HEK293 (cell line): ENCODE data around the gene CCN2.

Experiments used
- CTCF ChIA-PET: fragments of 350-600 bp; formaldehyde crosslinking; extraction: SDS; loops from one replicate; lab custom pipeline; 2021; ENCODE audit warnings: antibody characterized with exemption; lab: Yijun Ruan, JAX
- POLR2A ChIA-PET: fragments of 300-600 bp; formaldehyde crosslinking; extraction: SDS; loops from one replicate; lab custom pipeline; 2020; ENCODE audit warnings: antibody characterized with exemption, inconsistent platforms; lab: Yijun Ruan, JAX
- H3K27ac ChIP-seq: fragments of 200-500 bp; sonication (Bioruptor generic); 2 replicates; pipeline ENCODE4 v1.5.1; 2014; ENCODE audit warnings: low read depth, low read length, control low read depth, inconsistent platforms; ENCODE audit errors: extremely low read depth
- H3K36me3 ChIP-seq, 2 experiments: fragments of 200-500 bp in 1 of 2; sonication (Bioruptor generic) in 1 of 2; 1 replicate in 1 of 2; 2 replicates in 1 of 2; pipeline ENCODE4 v1.5.1; 2014 to 2017; ENCODE audit warnings: inconsistent platforms in 2 of 2, low read length in 2 of 2; ENCODE audit not compliant: control insufficient read depth in 2 of 2, insufficient read depth in 1 of 2
- H3K4me1 ChIP-seq: fragments of 200-500 bp; sonication (Bioruptor generic); 2 replicates; pipeline ENCODE4 v1.5.1; 2014; ENCODE audit warnings: mild to moderate bottlenecking, low read length, inconsistent platforms; ENCODE audit not compliant: control insufficient read depth, insufficient read depth
- H3K4me3 ChIP-seq: 2 replicates; pipeline ENCODE4 v1.5.1; 2011; ENCODE audit warnings: low read depth, mild to moderate bottlenecking, control low read depth, low read length, moderate library complexity
- H3K9me3 ChIP-seq: fragments of 200-500 bp; sonication (Bioruptor generic); 2 replicates; pipeline ENCODE4 v1.5.1; 2014; ENCODE audit warnings: low read depth, low read length, inconsistent platforms; ENCODE audit not compliant: control insufficient read depth, insufficient read depth
- GLIS2 ChIP-seq: fragments of 450-650 bp; formaldehyde crosslinking; IDR thresholded peaks from 2 replicates; pipeline ENCODE4 v1.5.1; 2016; ENCODE audit warnings: missing biosample characterization, missing genetic modification characterization
- HOXC10 ChIP-seq: sonication (generic); formaldehyde crosslinking; IDR thresholded peaks from 2 replicates; pipeline ENCODE4 v1.8.1; 2023; ENCODE audit warnings: mild to moderate bottlenecking, missing genetic modification reagents
- OVOL3 ChIP-seq: fragments of 450-650 bp; formaldehyde crosslinking; IDR thresholded peaks from 2 replicates; pipeline ENCODE4 v1.5.1; 2016; ENCODE audit warnings: missing biosample characterization, missing genetic modification characterization
- SCRT2 ChIP-seq: fragments of 450-650 bp; formaldehyde crosslinking; IDR thresholded peaks from 2 replicates; pipeline ENCODE4 v1.5.1; 2016; ENCODE audit warnings: missing biosample characterization, missing genetic modification characterization
- ZBTB20 ChIP-seq: fragments of 450-650 bp; formaldehyde crosslinking; IDR thresholded peaks from 2 replicates; pipeline ENCODE4 v1.5.1; 2016; ENCODE audit warnings: missing biosample characterization, missing genetic modification characterization
- ZBTB21 ChIP-seq: fragments of 450-650 bp; formaldehyde crosslinking; IDR thresholded peaks from 2 replicates; pipeline ENCODE4 v1.5.1; 2017; ENCODE audit warnings: missing biosample characterization, missing genetic modification characterization
- ZBTB49 ChIP-seq: fragments of 450-650 bp; formaldehyde crosslinking; IDR thresholded peaks from 2 replicates; pipeline ENCODE4 v1.5.1; 2016; ENCODE audit warnings: missing biosample characterization, missing genetic modification characterization, low read depth
- ZEB2 ChIP-seq: fragments of 450-650 bp; formaldehyde crosslinking; IDR thresholded peaks from 2 replicates; pipeline ENCODE4 v1.5.1; 2016; ENCODE audit warnings: missing biosample characterization, missing genetic modification characterization
- ZNF112 ChIP-seq: fragments of 450-650 bp; formaldehyde crosslinking; IDR thresholded peaks from 2 replicates; pipeline ENCODE4 v1.5.0; 2017; ENCODE audit warnings: missing biosample characterization, missing genetic modification characterization
- ZNF132 ChIP-seq: fragments of 450-650 bp; formaldehyde crosslinking; IDR thresholded peaks from 2 replicates; pipeline ENCODE4 v1.5.1; 2017; ENCODE audit warnings: missing biosample characterization, missing genetic modification characterization, borderline replicate concordance
- ZNF18 ChIP-seq: fragments of 450-650 bp; formaldehyde crosslinking; IDR thresholded peaks from 2 replicates; pipeline ENCODE4 v1.5.1; 2016; ENCODE audit warnings: missing biosample characterization, missing genetic modification characterization
- ZNF248 ChIP-seq: fragments of 450-650 bp; formaldehyde crosslinking; IDR thresholded peaks from 2 replicates; pipeline ENCODE4 v1.5.1; 2017; ENCODE audit warnings: missing biosample characterization, missing genetic modification characterization
- ZNF416 ChIP-seq: fragments of 450-650 bp; formaldehyde crosslinking; IDR thresholded peaks from 2 replicates; pipeline ENCODE4 v1.5.1; 2016; ENCODE audit warnings: missing biosample characterization, missing genetic modification characterization
- ZNF426 ChIP-seq: fragments of 450-650 bp; formaldehyde crosslinking; IDR thresholded peaks from 2 replicates; pipeline ENCODE4 v1.5.1; 2017; ENCODE audit warnings: missing biosample characterization, missing genetic modification characterization, mild to moderate bottlenecking, inconsistent platforms, moderate library complexity
- ZNF449 ChIP-seq: fragments of 450-650 bp; formaldehyde crosslinking; IDR thresholded peaks from 2 replicates; pipeline ENCODE4 v1.5.1; 2017; ENCODE audit warnings: missing biosample characterization, mild to moderate bottlenecking, missing genetic modification characterization, moderate library complexity
- ZNF600 ChIP-seq: fragments of 450-650 bp; formaldehyde crosslinking; IDR thresholded peaks from 2 replicates; pipeline ENCODE4 v1.5.1; 2016; ENCODE audit warnings: missing biosample characterization, missing genetic modification characterization
- ZNF624 ChIP-seq: fragments of 450-650 bp; formaldehyde crosslinking; IDR thresholded peaks from 2 replicates; pipeline ENCODE4 v1.5.1; 2017; ENCODE audit warnings: missing biosample characterization, missing genetic modification characterization
- ZNF626 ChIP-seq: fragments of 450-650 bp; sonication (Bioruptor Pico); formaldehyde crosslinking; IDR thresholded peaks from 2 replicates; pipeline ENCODE4 v1.5.1; 2018; ENCODE audit warnings: missing biosample characterization, missing genetic modification characterization, inconsistent platforms
- ZNF660 ChIP-seq: fragments of 450-650 bp; IDR thresholded peaks from 2 replicates; pipeline ENCODE4 v1.5.1; 2018; ENCODE audit warnings: missing biosample characterization, mild to moderate bottlenecking, missing genetic modification characterization
- ZNF792 ChIP-seq: fragments of 450-650 bp; formaldehyde crosslinking; IDR thresholded peaks from 2 replicates; pipeline ENCODE4 v1.5.1; 2016; ENCODE audit warnings: missing biosample characterization, missing genetic modification characterization

Gene CCN2

GRCh38 chr6:131955192-131955591, 4.0 kb upstream of the CCN2 start:
- Histone ChIP-seq H3K27ac (no peak overlapping the region), H3K36me3 (no peaks in the 10 kb centered on the region), H3K9me3 (no peaks in the 10 kb centered on the region), H3K4me1 (peaks cover 14% of the 10 kb centered on the region), H3K4me3 (no peak overlapping the region)
- CTCF ChIA-PET: interaction anchor here (0.6 to 1.2 kb wide), 9 partner anchors 8 to 646 kb away, joined by 3 to 7 read pairs (median 3); no protein-coding TSS in a partner anchor
- no peak for TF ChIP-seq SCRT2 (tag by site-specific recombination)
- no peak for TF ChIP-seq ZBTB21
- no peak for TF ChIP-seq ZNF792 (tag by site-specific recombination)
- no peak for TF ChIP-seq ZNF248 (tag by site-specific recombination)
- TF ChIP-seq ZNF600 (tag by site-specific recombination): no peak
- no peak for TF ChIP-seq ZNF416 (tag by site-specific recombination)
- no peak for TF ChIP-seq OVOL3 (tag by site-specific recombination)
- TF ChIP-seq ZNF626: no peak
- no peak for TF ChIP-seq ZNF112
- TF ChIP-seq ZBTB20 (tag by site-specific recombination): no peak
- TF ChIP-seq ZNF132 (tag by site-specific recombination): no peak
- no peak for TF ChIP-seq ZNF449 (tag by site-specific recombination)
- no peak for TF ChIP-seq ZBTB49 (tag by site-specific recombination)
- TF ChIP-seq ZNF426 (tag by site-specific recombination): no peak
- no peak for TF ChIP-seq ZNF18 (tag by site-specific recombination)
- no peak for TF ChIP-seq GLIS2 (tag by site-specific recombination)
- no peak for TF ChIP-seq HOXC10 (CRISPR knock-in tag)
- no peak for TF ChIP-seq ZEB2 (tag by site-specific recombination)
- POLR2A ChIA-PET: interaction anchor here (0.7 to 1.3 kb wide), 4 partner anchors 9 to 30 kb away, joined by 3 to 6 read pairs (median 4); no protein-coding TSS in a partner anchor

GRCh38 chr6:131954775-131955107, 3.6 kb upstream of the CCN2 start:
- no peak overlapping the region for H3K4me3 ChIP-seq
- peaks cover 15% of the 10 kb centered on the region for H3K4me1 ChIP-seq
- ChIA-PET POLR2A (interaction anchor here (0.7 to 1.3 kb wide), 4 partner anchors 9 to 30 kb away, joined by 3 to 6 read pairs (median 4); no protein-coding TSS in a partner anchor), CTCF (interaction anchor here (0.6 to 1.2 kb wide), 11 partner anchors 8 to 645 kb away, joined by 3 to 7 read pairs (median 3); no protein-coding TSS in a partner anchor)
- TF ChIP-seq ZNF624 (tag by site-specific recombination) (no peak), ZNF660 (tag by site-specific recombination) (0 out of 2 replicates have a peak, but pooled peaks have one; percentile 42)
- no peak overlapping the region for H3K27ac ChIP-seq
- H3K9me3 ChIP-seq: no peaks in the 10 kb centered on the region
- no peaks in the 10 kb centered on the region for H3K36me3 ChIP-seq
